ENCODE data around the gene TNS2.
"Not testable (repeated sequence)": the region's sequence is repeated elsewhere in the genome, so short reads cannot be mapped to it uniquely, and the experiment has no call there.

The TNS2 gene

GRCh38 chr12:53105712-53106439, 56.0 kb downstream of the TNS2 start:
- no peak overlapping the region for H3K4me3 Mint-ChIP-seq
- H3K9me3 Mint-ChIP-seq = peaks cover 8% of the 10 kb centered on the region

GRCh38 chr12:53107122-53107521, 57.3 kb downstream of the TNS2 start:
- peaks cover 12% of the 10 kb centered on the region for H3K9me3 Mint-ChIP-seq
- no peaks in the 10 kb centered on the region for H3K36me3 Mint-ChIP-seq (ENCODE audit: low read depth)
- H3K4me3 Mint-ChIP-seq = no peak overlapping the region
- H3K27ac Mint-ChIP-seq = no peak overlapping the region
- H3K4me1 Mint-ChIP-seq = peaks cover 44% of the 10 kb centered on the region
- no peak for TF ChIP-seq CTCF (IDR thresholded peaks at IDR 0.05)
- DNase-seq = no peak
- H3K27me3 Mint-ChIP-seq (ENCODE audit: low read depth, poor library complexity) = peaks cover 3% of the 10 kb centered on the region

More at GRCh38 chr12:53105712-53106439, 56.0 kb downstream of the TNS2 start:
- no peak for TF ChIP-seq CTCF (IDR thresholded peaks at IDR 0.05)
- H3K27me3 Mint-ChIP-seq (ENCODE audit: low read depth, poor library complexity) = peaks cover 3% of the 10 kb centered on the region
- H3K4me1 Mint-ChIP-seq = peaks cover 50% of the 10 kb centered on the region
- H3K27ac Mint-ChIP-seq = no peak overlapping the region
- H3K36me3 Mint-ChIP-seq (ENCODE audit: low read depth) = no peaks in the 10 kb centered on the region
- DNase-seq = no peak

GRCh38 chr12:53112431-53112830, 62.6 kb downstream of the TNS2 start:
- H3K27ac Mint-ChIP-seq; H3K27me3 Mint-ChIP-seq (ENCODE audit: low read depth, poor library complexity); DNase-seq; H3K36me3 Mint-ChIP-seq (ENCODE audit: low read depth); H3K4me3 Mint-ChIP-seq: not testable (repeated sequence)
- Mint-ChIP-seq H3K4me1 (peaks cover 21% of the 10 kb centered on the region), H3K9me3 (peaks cover 12% of the 10 kb centered on the region)

- Mint-ChIP-seq H3K4me3 (no peak overlapping the region), H3K9me3 (peaks cover 12% of the 10 kb centered on the region), H3K4me1 (peaks cover 21% of the 10 kb centered on the region), H3K27ac (no peak overlapping the region), H3K36me3 (ENCODE audit: low read depth) (no peaks in the 10 kb centered on the region), H3K27me3 (ENCODE audit: low read depth, poor library complexity) (no peaks in the 10 kb centered on the region)
- no peak for TF ChIP-seq CTCF (IDR thresholded peaks at IDR 0.05)
- DNase-seq = no peak
These were observed 63.4 kb downstream of the TNS2 start for GRCh38 chr12:53113136-53113705.

- TF ChIP-seq CTCF (IDR thresholded peaks at IDR 0.05) = no peak
- no peaks in the 10 kb centered on the region for H3K36me3 Mint-ChIP-seq (ENCODE audit: low read depth)
- no peaks in the 10 kb centered on the region for H3K27me3 Mint-ChIP-seq (ENCODE audit: low read depth, poor library complexity)
- no peak overlapping the region for H3K4me3 Mint-ChIP-seq
- no peak overlapping the region for H3K27ac Mint-ChIP-seq
- H3K9me3 Mint-ChIP-seq = peaks cover 12% of the 10 kb centered on the region
- H3K4me1 Mint-ChIP-seq = peaks cover 21% of the 10 kb centered on the region
- no peak for DNase-seq
These were observed 64.1 kb downstream of the TNS2 start for GRCh38 chr12:53113951-53114350.

Measured in nephron progenitor cell (in vitro differentiated cells).